ENCODE measurements around the gene USP13. TPM values are rescaled to one million over a fixed set of nuclear protein-coding genes. Genes with fewer than 3 reads are reported as not detected.

USP13 gene
- total and polyA plus RNA-seq, 2 of the 13 experiments (the other 11 are each of a cell fraction or from before 2014, with no cell fraction given) = 15.9 to 36.7 TPM

- 0 out of 2 replicates have a peak, but pooled peaks have one; percentile 32 for TF ChIP-seq ZNF770 (CRISPR knock-in tag; IDR thresholded peaks at IDR 0.05)
- TF ChIP-seq SMAD3 (CRISPR knock-in tag; IDR thresholded peaks at IDR 0.05) = no peak
- no peak for TF ChIP-seq ZNF225 (CRISPR knock-in tag; IDR thresholded peaks at IDR 0.05)
- no peak for TF ChIP-seq ZSCAN9 (CRISPR knock-in tag; IDR thresholded peaks at IDR 0.05; ENCODE audit: borderline replicate concordance)
- no peak for TF ChIP-seq ZNF367 (CRISPR knock-in tag; IDR thresholded peaks at IDR 0.05; ENCODE audit: borderline replicate concordance)
- no peak for TF ChIP-seq SMAD1 (CRISPR knock-in tag; IDR thresholded peaks at IDR 0.05; ENCODE audit: borderline replicate concordance, low read depth)
- peak; percentile 24; the same call in 1 of the 2 replicates for TF ChIP-seq ISL2 (CRISPR knock-in tag; IDR thresholded peaks at IDR 0.05)
- TF ChIP-seq TGIF2 (CRISPR knock-in tag; IDR thresholded peaks at IDR 0.05) = no peak
- TF ChIP-seq CSRNP2 (CRISPR knock-in tag; conservative IDR thresholded peaks at IDR 0.05; ENCODE audit: low read depth) = no peak
- TF ChIP-seq ZNF318 (CRISPR knock-in tag; IDR thresholded peaks at IDR 0.05) = no peak
- no peak for TF ChIP-seq KAT2B (IDR thresholded peaks at IDR 0.05; ENCODE audit: borderline replicate concordance, low read depth, low read length)
- no peak for TF ChIP-seq TAF15 (IDR thresholded peaks at IDR 0.05; ENCODE audit: low read depth, low read length, poor library complexity, severe bottlenecking)
- TF ChIP-seq ZNF34 (CRISPR knock-in tag; IDR thresholded peaks at IDR 0.05; ENCODE audit: borderline replicate concordance) = no peak
- TF ChIP-seq GTF3A (CRISPR knock-in tag; conservative IDR thresholded peaks at IDR 0.05) = no peak
- peak; percentile 17 for TF ChIP-seq TBL1XR1 (IDR thresholded peaks at IDR 0.05; ENCODE audit: borderline replicate concordance, low read length, partially characterized antibody)
Observed at GRCh38 chr3:179604321-179605078, 48.3 kb upstream of the USP13 start, which contains the start of the genes MRPL47 and NDUFB5 (continued).

Measured in HepG2 (cell line).